ENCODE data around the gene TSPAN9.

The TSPAN9 gene

DNA sequence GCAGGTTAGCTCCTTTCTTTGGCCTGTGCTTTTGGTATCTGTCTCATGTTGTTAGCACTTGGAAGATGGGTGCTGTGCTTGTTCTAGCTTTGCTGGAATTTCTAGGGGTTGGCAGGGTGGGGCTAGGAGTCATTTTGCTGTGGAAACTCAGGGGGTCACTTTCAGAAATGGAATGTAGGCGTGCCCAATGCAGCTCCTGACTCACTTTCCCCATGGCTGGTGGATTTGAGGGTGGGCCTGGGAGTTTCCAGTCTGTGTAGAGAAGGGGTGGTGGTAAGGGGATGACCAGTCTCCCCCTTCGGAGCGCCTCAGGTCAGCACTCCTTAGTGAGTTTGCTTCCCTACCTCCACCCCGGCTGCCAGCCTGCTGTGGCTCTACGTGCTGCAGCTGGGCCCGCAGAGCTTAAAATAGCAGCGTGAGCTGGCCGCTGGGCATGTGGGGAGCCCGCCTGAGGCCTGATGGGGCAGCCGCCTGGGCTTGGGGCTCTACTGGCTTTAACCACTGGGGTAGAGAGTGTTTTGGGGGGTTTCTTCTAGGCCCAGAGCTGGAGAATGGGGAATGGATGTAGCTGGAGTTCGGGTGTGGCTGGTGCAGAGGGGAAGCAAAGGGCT lies 108.2 kb downstream of the TSPAN9 start:
- Mint-ChIP-seq H3K4me3 (no peak overlapping the region), H3K4me1 (peaks cover 38% of the 10 kb centered on the region), H3K27me3 (ENCODE audit: low read depth, poor library complexity) (no peaks in the 10 kb centered on the region), H3K27ac (no peak overlapping the region), H3K9me3 (no peaks in the 10 kb centered on the region), H3K36me3 (ENCODE audit: low read depth) (no peaks in the 10 kb centered on the region)
- TF ChIP-seq, protein P1, sequence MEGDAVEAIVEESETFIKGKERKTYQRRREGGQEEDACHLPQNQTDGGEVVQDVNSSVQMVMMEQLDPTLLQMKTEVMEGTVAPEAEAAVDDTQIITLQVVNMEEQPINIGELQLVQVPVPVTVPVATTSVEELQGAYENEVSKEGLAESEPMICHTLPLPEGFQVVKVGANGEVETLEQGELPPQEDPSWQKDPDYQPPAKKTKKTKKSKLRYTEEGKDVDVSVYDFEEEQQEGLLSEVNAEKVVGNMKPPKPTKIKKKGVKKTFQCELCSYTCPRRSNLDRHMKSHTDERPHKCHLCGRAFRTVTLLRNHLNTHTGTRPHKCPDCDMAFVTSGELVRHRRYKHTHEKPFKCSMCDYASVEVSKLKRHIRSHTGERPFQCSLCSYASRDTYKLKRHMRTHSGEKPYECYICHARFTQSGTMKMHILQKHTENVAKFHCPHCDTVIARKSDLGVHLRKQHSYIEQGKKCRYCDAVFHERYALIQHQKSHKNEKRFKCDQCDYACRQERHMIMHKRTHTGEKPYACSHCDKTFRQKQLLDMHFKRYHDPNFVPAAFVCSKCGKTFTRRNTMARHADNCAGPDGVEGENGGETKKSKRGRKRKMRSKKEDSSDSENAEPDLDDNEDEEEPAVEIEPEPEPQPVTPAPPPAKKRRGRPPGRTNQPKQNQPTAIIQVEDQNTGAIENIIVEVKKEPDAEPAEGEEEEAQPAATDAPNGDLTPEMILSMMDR (IDR thresholded peaks at IDR 0.05) = no peak
- DNase-seq = no peak

DNA sequence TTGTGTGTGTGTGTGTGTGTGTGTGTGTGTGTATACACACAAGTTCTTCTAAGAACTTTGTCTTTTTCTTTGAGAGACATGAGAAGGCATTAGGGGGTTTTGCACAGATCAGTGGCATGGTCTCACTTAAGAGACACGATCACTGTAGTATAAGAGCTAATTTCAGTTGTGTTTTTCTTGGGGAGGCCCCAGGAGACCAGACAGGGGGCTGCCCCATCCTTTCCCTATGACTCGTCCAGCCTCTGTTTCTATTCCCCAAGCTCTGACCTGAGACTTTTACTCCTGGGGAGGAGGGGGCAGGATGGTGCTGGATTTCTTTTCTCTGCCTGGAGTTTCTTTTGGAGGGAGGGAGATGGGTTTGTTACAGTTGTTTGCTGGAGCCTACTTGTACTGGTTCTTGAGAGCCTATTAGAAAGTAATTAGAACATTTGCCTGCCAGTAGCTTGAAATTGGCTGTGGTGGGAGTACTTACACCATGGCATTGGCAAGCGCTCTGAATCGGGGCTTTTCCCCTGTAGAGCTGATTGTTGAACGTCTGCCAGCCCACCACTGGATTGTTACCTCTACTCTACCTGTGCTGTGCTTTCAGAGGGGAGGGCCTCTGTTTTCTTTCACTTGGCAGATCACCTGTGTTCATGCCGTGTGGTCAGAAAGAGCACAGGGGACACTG lies 109.5 kb downstream of the TSPAN9 start:
- Mint-ChIP-seq H3K27ac (no peak overlapping the region), H3K4me3 (no peak overlapping the region), H3K36me3 (ENCODE audit: low read depth) (no peaks in the 10 kb centered on the region), H3K27me3 (ENCODE audit: low read depth, poor library complexity) (peaks cover 6% of the 10 kb centered on the region), H3K4me1 (peaks cover 34% of the 10 kb centered on the region), H3K9me3 (no peaks in the 10 kb centered on the region)
- no peak for DNase-seq
- TF ChIP-seq, protein P1 (IDR thresholded peaks at IDR 0.05) = no peak

DNA sequence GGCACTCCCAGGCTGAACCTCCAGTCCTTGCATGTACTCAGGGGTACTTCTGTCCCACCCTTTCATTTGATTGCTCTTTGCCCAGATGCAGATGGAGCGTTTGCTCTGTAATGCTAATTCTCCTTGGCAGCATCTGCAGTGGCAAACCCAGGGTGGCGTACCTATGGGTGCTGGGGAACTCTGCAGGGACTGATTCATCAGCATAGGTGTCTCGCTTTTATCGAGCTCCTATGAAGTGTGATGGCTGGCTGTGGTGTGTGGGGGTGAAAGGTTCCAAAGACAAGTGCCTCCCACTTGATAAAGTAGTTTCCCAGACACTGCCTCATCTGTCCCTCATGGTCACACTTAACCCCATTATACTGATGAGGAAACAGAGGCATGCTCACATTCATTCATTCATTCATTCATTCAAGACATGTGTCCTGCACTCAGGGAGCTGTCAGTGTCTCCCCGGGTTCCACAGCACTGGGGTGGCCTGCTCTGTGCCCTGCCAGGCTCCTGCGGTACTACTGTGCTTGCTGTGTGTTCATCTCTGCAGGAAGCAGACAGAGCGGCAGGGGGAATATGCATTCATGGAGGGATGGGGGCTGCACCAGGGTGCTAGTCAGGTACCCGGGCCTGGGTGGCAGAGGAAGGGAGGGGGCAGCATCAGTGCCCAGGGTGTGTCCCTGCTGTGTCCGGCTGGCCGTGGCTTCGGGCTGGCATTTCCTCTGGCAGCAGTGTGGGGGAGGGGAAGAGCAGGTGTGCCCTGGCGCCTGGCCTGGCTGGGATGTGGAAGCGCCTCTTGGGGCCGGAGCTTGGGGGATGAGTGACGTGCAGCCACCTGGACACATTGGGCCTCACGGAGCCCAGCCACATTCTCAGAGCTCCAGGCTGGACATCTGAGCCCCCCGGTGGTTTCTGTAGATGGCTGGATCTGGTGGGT lies 110.9 kb downstream of the TSPAN9 start:
- H3K27me3 Mint-ChIP-seq (ENCODE audit: low read depth, poor library complexity) = peaks cover 8% of the 10 kb centered on the region
- TF ChIP-seq, protein P1 (IDR thresholded peaks at IDR 0.05) = no peak
- no peaks in the 10 kb centered on the region for H3K36me3 Mint-ChIP-seq (ENCODE audit: low read depth)
- no peak overlapping the region for H3K27ac Mint-ChIP-seq
- no peak overlapping the region for H3K4me3 Mint-ChIP-seq
- H3K9me3 Mint-ChIP-seq = no peaks in the 10 kb centered on the region
- peaks cover 34% of the 10 kb centered on the region for H3K4me1 Mint-ChIP-seq
- DNase-seq = no peak

DNA sequence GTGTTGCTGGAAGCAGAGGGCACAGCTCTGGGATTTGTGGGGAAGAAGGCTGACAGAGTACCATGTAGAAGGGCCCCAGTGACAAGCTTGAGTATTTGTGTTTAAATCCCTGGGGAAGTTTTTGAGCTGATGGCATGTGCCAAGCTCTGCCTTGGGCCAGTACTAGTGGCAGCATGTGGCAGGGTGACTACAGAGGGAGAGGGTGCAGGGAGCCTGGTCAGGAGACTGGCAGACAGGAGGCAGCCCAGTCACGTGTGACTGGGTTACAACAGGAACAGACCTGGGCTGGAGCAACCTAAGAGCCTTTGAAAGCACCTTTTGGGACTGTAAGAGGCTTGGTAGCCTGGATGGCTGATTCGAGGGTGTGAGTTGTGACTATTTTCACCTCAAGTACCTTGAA lies 112.1 kb downstream of the TSPAN9 start:
- Mint-ChIP-seq H3K27ac (no peak overlapping the region), H3K4me3 (no peak overlapping the region), H3K4me1 (peaks cover 39% of the 10 kb centered on the region), H3K36me3 (ENCODE audit: low read depth) (no peaks in the 10 kb centered on the region), H3K27me3 (ENCODE audit: low read depth, poor library complexity) (peaks cover 8% of the 10 kb centered on the region), H3K9me3 (no peaks in the 10 kb centered on the region)
- TF ChIP-seq, protein P1 (IDR thresholded peaks at IDR 0.05) = no peak
- DNase-seq = no peak

DNA sequence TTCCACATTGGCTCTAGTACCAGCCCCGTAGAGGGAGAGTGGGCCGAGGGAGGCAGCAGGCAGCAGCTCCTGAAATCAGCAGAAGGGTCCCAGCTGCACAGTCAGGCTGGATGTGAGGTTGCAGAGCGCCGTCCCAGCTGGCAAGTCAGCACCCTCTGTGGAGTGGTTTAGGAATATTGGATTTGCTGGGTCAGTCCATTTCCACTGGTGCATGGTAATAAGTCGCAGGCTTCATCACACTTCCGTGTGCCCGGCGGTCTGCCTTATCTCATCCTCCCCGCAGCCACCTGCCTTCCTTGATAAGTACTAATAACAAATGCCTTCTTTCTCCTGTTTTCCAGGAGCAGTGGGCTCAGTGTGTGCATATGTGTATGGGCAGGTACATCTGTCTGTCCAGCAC lies 112.9 kb downstream of the TSPAN9 start:
- Mint-ChIP-seq H3K36me3 (ENCODE audit: low read depth) (no peaks in the 10 kb centered on the region), H3K9me3 (no peaks in the 10 kb centered on the region), H3K4me1 (peaks cover 46% of the 10 kb centered on the region), H3K27me3 (ENCODE audit: low read depth, poor library complexity) (peaks cover 8% of the 10 kb centered on the region), H3K27ac (no peak overlapping the region), H3K4me3 (no peak overlapping the region)
- TF ChIP-seq, protein P1 (IDR thresholded peaks at IDR 0.05) = no peak
- no peak for DNase-seq
